BLaER1 treated with 17β-estradiol and CSF1 and Interleukin-3, amounts not matched to agents 10 nM and 100 nM (cell line): ENCODE measurements around the gene ZC3H13.

Experiments
- H3K27ac ChIP-seq, 11 experiments: shearing (Covaris generic); formaldehyde crosslinking; 2 replicates each; pipeline ENCODE4 v1.8.1; 2022
- H3K27me3 ChIP-seq, 11 experiments: shearing (Covaris generic); formaldehyde crosslinking; 2 replicates each; pipeline ENCODE4 v1.8.1; 2022
- H3K36me3 ChIP-seq, 11 experiments: shearing (Covaris generic); formaldehyde crosslinking; 2 replicates each; pipeline ENCODE4 v1.8.1; 2022
- H3K4me1 ChIP-seq, 10 experiments: shearing (Covaris generic); formaldehyde crosslinking; 2 replicates each; pipeline ENCODE4 v1.8.1; 2022
- H3K4me2 ChIP-seq, 11 experiments: shearing (Covaris generic); formaldehyde crosslinking; 2 replicates each; pipeline ENCODE4 v1.8.1; 2022
- H3K4me3 ChIP-seq, 10 experiments: shearing (Covaris generic); formaldehyde crosslinking; 2 replicates each; pipeline ENCODE4 v1.8.1; 2022
- H3K9ac ChIP-seq, 11 experiments: shearing (Covaris generic); formaldehyde crosslinking; 2 replicates each; pipeline ENCODE4 v1.8.1; 2022
- H3K9me3 ChIP-seq, 11 experiments: shearing (Covaris generic); formaldehyde crosslinking; replicated peaks in 1 of 11; 2 replicates each; pipeline ENCODE4 v1.8.1; 2022
- H4K20me1 ChIP-seq, 11 experiments: shearing (Covaris generic); formaldehyde crosslinking; 2 replicates each; pipeline ENCODE4 v1.8.1; 2022
- Cebpa-rat ChIP-seq, 11 experiments: shearing (Covaris generic); IDR thresholded peaks; 2 replicates each; pipeline ENCODE4 v1.8.1; 2022

ZC3H13 gene

DNA sequence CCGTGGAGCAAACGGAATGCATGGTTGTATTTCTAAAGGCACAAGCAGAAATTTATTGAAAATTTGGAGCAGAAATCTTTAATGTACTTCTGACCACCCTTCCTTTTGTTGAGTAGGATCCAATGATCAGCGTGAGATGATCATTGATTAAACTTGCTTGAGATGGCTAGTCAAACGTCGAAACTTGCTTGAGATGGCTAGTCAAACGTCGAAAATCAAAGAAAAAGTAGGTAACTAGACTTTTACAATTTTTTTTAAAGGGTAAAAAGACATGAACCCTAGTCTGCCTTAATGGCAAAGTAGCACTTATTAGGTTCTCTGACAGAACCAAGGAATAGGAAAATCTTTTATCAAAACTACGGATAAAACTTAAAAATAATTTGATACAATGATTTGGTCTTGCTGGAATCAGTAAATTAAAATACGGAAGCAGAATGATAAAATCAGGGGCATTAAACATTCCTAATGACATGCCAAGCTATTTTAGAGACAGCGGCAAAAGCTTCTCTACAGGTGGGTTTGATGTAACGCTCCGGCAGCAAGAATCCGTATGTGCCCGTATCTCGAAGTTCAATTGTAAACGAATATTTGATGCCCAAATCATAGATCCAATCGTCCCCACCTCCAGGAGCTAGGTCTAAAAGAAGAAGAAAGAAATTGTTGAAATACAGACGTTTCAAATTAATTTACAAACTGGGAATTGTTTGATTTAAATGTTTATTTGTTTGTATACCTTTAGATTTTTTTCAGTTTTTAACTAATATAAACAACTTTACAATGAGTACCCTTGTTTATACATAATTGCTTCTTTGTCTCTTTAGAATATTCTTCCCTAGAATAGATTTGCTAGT is 841 bp upstream of the ZC3H13 start:
- H3K9me3 ChIP-seq, result peaks cover 0 to 3% (median 0%) of the 10 kb centered on the region in 11 experiments; a peak in 1 of 22 replicates
- peaks cover 16 to 44% (median 29%) of the 10 kb centered on the region in 10 experiments; a peak in 18 of 20 replicates for H3K4me1 ChIP-seq
- H3K9ac ChIP-seq, result peak overlapping the region; percentile 90 to 97 (median 94); a peak in 21 of 22 replicates
- peaks cover 0 to 5% (median 0%) of the 10 kb centered on the region in 11 experiments; a peak in 2 of 22 replicates for H3K36me3 ChIP-seq
- H4K20me1 ChIP-seq, result peaks cover 0 to 38% (median 22%) of the 10 kb centered on the region in 11 experiments; a peak in 13 of 22 replicates
- peak overlapping the region; percentile 65 to 91 (median 85) for H3K4me2 ChIP-seq
- no peaks in the 10 kb centered on the region for H3K27me3 ChIP-seq
- peak overlapping the region; percentile 77 to 90 (median 84) for H3K4me3 ChIP-seq
- peak overlapping the region; percentile 91 to 98 (median 93); a peak in 21 of 22 replicates for H3K27ac ChIP-seq
- no peak for TF ChIP-seq Cebpa-rat (IDR thresholded peaks at IDR 0.05)

GRCh38 chr13:46051968-46052318 is 603 bp downstream of the ZC3H13 start:
- Histone ChIP-seq H3K9me3 (peaks cover 0 to 3% (median 0%) of the 10 kb centered on the region in 11 experiments; a peak in 1 of 22 replicates), H3K36me3 (peaks cover 0 to 5% (median 0%) of the 10 kb centered on the region in 11 experiments; a peak in 3 of 22 replicates), H3K4me2 (peak overlapping the region; percentile 68 to 97 (median 87)), H3K4me3 (peak overlapping the region; percentile 77 to 90 (median 84)), H3K27me3 (no peaks in the 10 kb centered on the region), H3K4me1 (peaks cover 16 to 35% (median 29%) of the 10 kb centered on the region in 10 experiments; a peak in 18 of 20 replicates), H3K27ac (peak overlapping the region; percentile 91 to 98 (median 93)), H3K9ac (peak overlapping the region; percentile 90 to 97 (median 94)), H4K20me1 (peaks cover 0 to 52% (median 28%) of the 10 kb centered on the region in 11 experiments; a peak in 14 of 22 replicates)
- no peak for TF ChIP-seq Cebpa-rat (IDR thresholded peaks at IDR 0.05)

GRCh38 chr13:46050771-46051170 is 1.8 kb downstream of the ZC3H13 start:
- Histone ChIP-seq H3K9me3 (peaks cover 0 to 3% (median 0%) of the 10 kb centered on the region in 11 experiments; a peak in 1 of 22 replicates), H3K4me3 (peak overlapping the region; percentile 77 to 90 (median 84); a peak in 17 of 20 replicates), H4K20me1 (peaks cover 0 to 63% (median 32%) of the 10 kb centered on the region in 11 experiments; a peak in 15 of 22 replicates), H3K36me3 (peaks cover 0 to 5% (median 0%) of the 10 kb centered on the region in 11 experiments; a peak in 3 of 22 replicates), H3K4me1 (peaks cover 16 to 33% (median 29%) of the 10 kb centered on the region in 10 experiments; a peak in 18 of 20 replicates), H3K27ac (no peak overlapping the region), H3K27me3 (no peaks in the 10 kb centered on the region), H3K4me2 (peak overlapping the region; percentile 68 to 97 (median 87)), H3K9ac (peak overlapping the region in 8 of 11 experiments; percentile 90 to 97 (median 94); a peak in 10 of 22 replicates)
- TF ChIP-seq Cebpa-rat (IDR thresholded peaks at IDR 0.05), result no peak

- Histone ChIP-seq H3K27ac (no peak overlapping the region), H3K4me3 (no peak overlapping the region), H3K9me3 (peaks cover 0 to 3% (median 0%) of the 10 kb centered on the region in 11 experiments; a peak in 1 of 22 replicates), H3K27me3 (no peaks in the 10 kb centered on the region), H3K4me2 (no peak overlapping the region), H3K9ac (no peak overlapping the region), H3K36me3 (peaks cover 19 to 42% (median 28%) of the 10 kb centered on the region in 11 experiments; a peak in 21 of 22 replicates), H3K4me1 (peaks cover 4 to 25% (median 11%) of the 10 kb centered on the region in 10 experiments; a peak in 17 of 20 replicates), H4K20me1 (peaks cover 0 to 66% (median 42%) of the 10 kb centered on the region in 11 experiments; a peak in 14 of 22 replicates)
- TF ChIP-seq Cebpa-rat (IDR thresholded peaks at IDR 0.05), result no peak
Observed at GRCh38 chr13:46045424-46045823, 7.1 kb downstream of the ZC3H13 start.

- Histone ChIP-seq H3K4me1 (peaks cover 0 to 20% (median 0%) of the 10 kb centered on the region in 10 experiments; a peak in 7 of 20 replicates), H3K4me3 (no peak overlapping the region), H3K9ac (no peak overlapping the region), H4K20me1 (peaks cover 0 to 61% (median 37%) of the 10 kb centered on the region in 11 experiments; a peak in 12 of 22 replicates), H3K36me3 (peaks cover 31 to 58% (median 45%) of the 10 kb centered on the region in 11 experiments), H3K4me2 (no peak overlapping the region), H3K27ac (no peak overlapping the region), H3K27me3 (no peaks in the 10 kb centered on the region), H3K9me3 (peaks cover 0 to 2% (median 0%) of the 10 kb centered on the region in 11 experiments; a peak in 1 of 22 replicates)
- TF ChIP-seq Cebpa-rat (IDR thresholded peaks at IDR 0.05), result no peak
Observed at GRCh38 chr13:46043647-46044046, 8.9 kb downstream of the ZC3H13 start.

GRCh38 chr13:46041419-46041839 is 11.1 kb downstream of the ZC3H13 start:
- no peak overlapping the region for H3K27ac ChIP-seq
- H3K4me2 ChIP-seq, result 0 out of 22 replicates have a peak overlapping the region, but pooled peaks of 1 of the 11 experiments have one; percentile 1
- peaks cover 0 to 20% (median 0%) of the 10 kb centered on the region in 10 experiments; a peak in 7 of 20 replicates for H3K4me1 ChIP-seq
- H3K4me3 ChIP-seq, result no peak overlapping the region
- peaks cover 0 to 45% (median 18%) of the 10 kb centered on the region in 11 experiments; a peak in 10 of 22 replicates for H4K20me1 ChIP-seq
- no peak overlapping the region for H3K9ac ChIP-seq
- H3K27me3 ChIP-seq, result no peaks in the 10 kb centered on the region
- peaks cover 46 to 76% (median 60%) of the 10 kb centered on the region in 11 experiments for H3K36me3 ChIP-seq
- no peak for TF ChIP-seq Cebpa-rat (IDR thresholded peaks at IDR 0.05)
- no peaks in the 10 kb centered on the region for H3K9me3 ChIP-seq

DNA sequence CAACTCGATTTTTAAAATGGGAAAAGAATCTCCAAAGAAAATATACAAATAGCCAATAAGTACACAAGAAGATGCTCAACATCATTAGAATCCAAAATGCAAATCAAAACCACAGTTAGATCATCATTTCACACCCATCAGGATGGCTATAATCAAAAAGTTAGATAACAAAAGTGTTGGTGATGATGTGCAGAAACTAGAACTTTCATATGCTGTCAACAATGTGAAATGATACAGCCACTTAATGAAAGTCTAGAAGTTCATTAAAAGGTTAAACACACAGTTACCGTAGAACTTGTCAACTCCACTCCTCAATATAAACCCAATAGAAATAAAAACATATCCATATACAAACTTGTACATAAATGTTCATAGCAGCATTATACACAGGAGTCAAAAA is 11.8 kb downstream of the ZC3H13 start:
- H3K36me3 ChIP-seq, result peaks cover 52 to 82% (median 66%) of the 10 kb centered on the region in 11 experiments

DNA sequence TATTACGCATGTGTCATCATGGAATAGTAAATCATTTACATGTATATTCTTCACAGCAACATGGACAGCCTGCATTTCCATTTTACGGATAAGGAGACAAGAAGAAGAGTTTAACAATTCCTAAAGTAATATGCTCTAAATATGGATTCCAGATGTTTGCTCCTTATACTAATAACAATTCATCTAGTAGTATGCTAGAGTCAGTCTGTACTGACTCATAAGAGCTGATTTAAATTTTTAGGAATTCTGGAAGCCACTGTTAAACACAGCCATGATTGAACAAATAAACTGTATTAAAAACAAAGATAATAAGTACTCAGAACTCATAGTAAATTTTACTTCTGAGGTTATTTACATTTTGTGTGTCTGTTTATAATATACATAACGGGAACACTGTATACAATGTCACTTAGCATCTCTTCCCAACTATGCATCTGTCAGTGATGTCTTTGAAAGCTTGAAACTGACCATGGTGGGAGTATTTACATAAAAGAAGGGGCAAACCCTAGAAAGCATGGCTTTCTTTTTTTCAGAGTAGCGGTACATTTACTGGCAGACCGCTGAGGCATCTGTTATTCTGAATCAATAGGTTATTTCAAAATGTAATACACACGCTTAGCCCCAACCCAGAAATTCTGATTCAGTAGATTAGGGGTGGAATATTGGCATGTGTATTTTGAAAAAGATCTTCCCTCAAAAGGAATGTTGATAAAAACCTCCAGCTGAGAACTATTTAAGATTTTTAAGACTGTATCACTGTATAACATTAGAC is 12.9 kb downstream of the ZC3H13 start:
- peaks cover 63 to 88% (median 71%) of the 10 kb centered on the region in 11 experiments for H3K36me3 ChIP-seq
- H3K9ac ChIP-seq, result no peak overlapping the region

More for the DNA sequence above, 11.8 kb downstream of the ZC3H13 start:
- Histone ChIP-seq H3K9ac (no peak overlapping the region), H3K27ac (no peak overlapping the region), H4K20me1 (peaks cover 0 to 40% (median 13%) of the 10 kb centered on the region in 11 experiments; a peak in 10 of 22 replicates), H3K4me2 (peak overlapping the region in 5 of 11 experiments; percentile 10 to 53 (median 26); a peak in 6 of 22 replicates), H3K9me3 (peaks cover 0 to 5% (median 0%) of the 10 kb centered on the region in 11 experiments; a peak in 3 of 22 replicates), H3K4me1 (peaks cover 0 to 20% (median 0%) of the 10 kb centered on the region in 10 experiments; a peak in 7 of 20 replicates), H3K27me3 (no peaks in the 10 kb centered on the region), H3K4me3 (no peak overlapping the region)
- no peak for TF ChIP-seq Cebpa-rat (IDR thresholded peaks at IDR 0.05)

More for the DNA sequence above, 12.9 kb downstream of the ZC3H13 start:
- H3K4me2 ChIP-seq, result peak overlapping the region in 5 of 11 experiments; percentile 10 to 53 (median 26); a peak in 6 of 22 replicates
- H4K20me1 ChIP-seq, result peaks cover 0 to 28% (median 1%) of the 10 kb centered on the region in 11 experiments; a peak in 9 of 22 replicates
- H3K4me3 ChIP-seq, result no peak overlapping the region
- no peak overlapping the region for H3K27ac ChIP-seq
- H3K4me1 ChIP-seq, result peaks cover 0 to 20% (median 0%) of the 10 kb centered on the region in 10 experiments; a peak in 7 of 20 replicates
- peaks cover under 1 to 13% (median 7%) of the 10 kb centered on the region in 11 experiments; a peak in 14 of 22 replicates for H3K9me3 ChIP-seq
- no peaks in the 10 kb centered on the region for H3K27me3 ChIP-seq
- TF ChIP-seq Cebpa-rat (IDR thresholded peaks at IDR 0.05), result no peak
